ENCODE measurements around the gene PLCD4.

Gene PLCD4

DNA sequence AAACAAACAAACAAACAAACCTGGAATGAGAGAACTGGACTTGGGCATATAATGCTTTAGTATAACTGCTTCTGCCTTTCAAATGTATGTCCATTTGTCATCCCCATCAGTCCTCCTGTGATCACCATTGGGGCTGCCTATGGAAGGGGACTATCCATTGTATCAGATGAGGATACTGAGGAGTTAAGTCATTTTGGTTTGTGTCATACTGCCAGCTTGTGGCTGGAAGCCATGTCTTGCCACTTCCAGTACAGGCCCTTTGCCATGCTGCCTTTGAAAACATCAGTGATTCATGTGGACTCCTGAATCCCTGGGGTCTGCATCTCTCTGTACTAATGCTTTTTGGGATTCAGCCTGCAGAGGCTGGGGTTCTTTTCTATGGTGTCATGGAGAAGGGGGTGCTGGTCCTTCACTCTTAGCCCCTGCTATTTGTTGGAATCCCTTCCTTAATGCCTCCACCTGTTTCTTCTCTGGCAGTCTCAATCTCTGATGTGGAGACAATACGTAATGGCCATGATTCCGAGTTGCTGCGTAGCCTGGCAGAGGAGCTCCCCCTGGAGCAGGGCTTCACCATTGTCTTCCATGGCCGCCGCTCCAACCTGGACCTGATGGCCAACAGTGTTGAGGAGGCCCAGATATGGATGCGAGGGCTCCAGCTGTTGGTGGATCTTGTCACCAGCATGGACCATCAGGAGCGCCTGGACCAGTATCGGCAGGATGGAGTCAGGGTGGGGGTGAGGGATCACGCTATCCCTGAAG lies 10.6 kb downstream of the PLCD4 start:
- TF ChIP-seq, protein P1, sequence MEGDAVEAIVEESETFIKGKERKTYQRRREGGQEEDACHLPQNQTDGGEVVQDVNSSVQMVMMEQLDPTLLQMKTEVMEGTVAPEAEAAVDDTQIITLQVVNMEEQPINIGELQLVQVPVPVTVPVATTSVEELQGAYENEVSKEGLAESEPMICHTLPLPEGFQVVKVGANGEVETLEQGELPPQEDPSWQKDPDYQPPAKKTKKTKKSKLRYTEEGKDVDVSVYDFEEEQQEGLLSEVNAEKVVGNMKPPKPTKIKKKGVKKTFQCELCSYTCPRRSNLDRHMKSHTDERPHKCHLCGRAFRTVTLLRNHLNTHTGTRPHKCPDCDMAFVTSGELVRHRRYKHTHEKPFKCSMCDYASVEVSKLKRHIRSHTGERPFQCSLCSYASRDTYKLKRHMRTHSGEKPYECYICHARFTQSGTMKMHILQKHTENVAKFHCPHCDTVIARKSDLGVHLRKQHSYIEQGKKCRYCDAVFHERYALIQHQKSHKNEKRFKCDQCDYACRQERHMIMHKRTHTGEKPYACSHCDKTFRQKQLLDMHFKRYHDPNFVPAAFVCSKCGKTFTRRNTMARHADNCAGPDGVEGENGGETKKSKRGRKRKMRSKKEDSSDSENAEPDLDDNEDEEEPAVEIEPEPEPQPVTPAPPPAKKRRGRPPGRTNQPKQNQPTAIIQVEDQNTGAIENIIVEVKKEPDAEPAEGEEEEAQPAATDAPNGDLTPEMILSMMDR (IDR thresholded peaks at IDR 0.05; ENCODE audit: borderline replicate concordance, control extremely low read depth, extremely low read depth, insufficient read depth, missing control alignments), result no peak
- in situ Hi-C loops (cut with MboI; ENCODE audit: low sequenced_read_pairs, unreplicated experiment), result no loop called here
- DNase-seq (ENCODE audit: low spot score), result no peak

DNA sequence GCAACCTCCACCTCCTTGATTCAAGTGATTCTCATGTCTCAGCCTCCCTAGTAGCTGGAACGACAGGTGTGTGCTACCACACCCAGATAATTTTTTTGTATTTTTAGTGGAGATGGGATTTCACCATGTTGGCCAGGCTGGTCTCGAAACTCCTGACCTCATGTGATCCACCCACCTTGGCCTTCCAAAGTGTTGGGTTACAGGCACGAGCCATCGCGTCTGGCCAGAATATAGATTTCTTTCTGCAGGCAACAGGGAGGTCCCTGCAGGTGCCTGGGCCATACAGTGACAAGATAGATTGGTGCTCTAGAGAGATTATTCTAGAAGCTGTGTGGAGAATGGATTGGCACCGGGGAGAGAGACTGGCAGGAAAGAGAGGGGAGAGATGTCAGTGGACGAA lies 13.3 kb downstream of the PLCD4 start:
- in situ Hi-C loops (cut with MboI; ENCODE audit: low sequenced_read_pairs, unreplicated experiment), result no loop called here
- TF ChIP-seq, protein P1 (IDR thresholded peaks at IDR 0.05; ENCODE audit: borderline replicate concordance, control extremely low read depth, extremely low read depth, insufficient read depth, missing control alignments), result no peak
- no peak for DNase-seq (ENCODE audit: low spot score)

DNA sequence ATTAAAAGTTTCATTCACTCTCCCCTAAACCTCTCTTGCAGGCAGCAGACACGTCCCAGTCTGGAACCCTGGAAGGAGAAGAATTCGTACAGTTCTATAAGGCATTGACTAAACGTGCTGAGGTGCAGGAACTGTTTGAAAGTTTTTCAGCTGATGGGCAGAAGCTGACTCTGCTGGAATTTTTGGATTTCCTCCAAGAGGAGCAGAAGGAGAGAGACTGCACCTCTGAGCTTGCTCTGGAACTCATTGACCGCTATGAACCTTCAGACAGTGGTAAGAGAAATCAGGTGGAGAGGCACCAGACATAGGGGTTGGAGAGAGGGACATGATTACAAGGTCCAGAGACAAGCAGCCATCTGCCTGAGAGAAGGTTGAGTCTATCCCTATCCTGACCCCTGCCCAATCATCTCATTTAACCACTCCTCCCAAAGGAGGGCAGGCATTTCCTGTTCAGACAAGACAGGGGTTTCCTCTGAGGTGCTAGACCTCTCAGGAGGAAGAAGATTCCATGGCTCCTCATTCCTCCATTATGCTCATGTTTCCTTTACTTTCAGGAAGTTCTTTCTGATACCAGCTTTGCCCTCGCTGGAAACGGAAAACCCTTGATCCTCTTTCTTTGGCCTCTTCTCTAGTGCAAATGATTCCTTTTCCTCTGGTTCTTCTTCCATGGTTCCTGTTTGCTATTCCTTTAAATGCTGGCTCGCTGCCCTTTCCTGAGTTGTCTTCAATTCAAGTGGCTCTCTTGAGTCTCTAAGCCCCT lies 15.1 kb downstream of the PLCD4 start:
- no peak for DNase-seq (ENCODE audit: low spot score)
- in situ Hi-C loops (cut with MboI; ENCODE audit: low sequenced_read_pairs, unreplicated experiment), result no loop called here

DNA sequence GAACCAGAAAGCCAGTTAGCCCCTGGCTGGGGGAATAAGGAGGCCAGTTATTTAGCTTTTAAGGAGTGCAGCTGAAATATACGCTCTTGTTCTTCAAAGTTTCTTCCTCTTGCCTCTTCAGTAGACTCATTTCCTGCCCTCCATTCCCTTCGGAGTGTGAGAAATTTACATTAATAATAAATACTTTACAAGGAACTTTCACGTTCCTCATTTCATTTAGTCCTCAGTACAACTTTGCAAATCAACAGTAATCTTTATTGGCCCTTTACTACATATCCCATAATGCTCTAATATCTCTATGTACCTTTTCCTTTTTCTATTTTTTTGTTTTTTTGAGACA lies 15.6 kb downstream of the PLCD4 start:
- TF ChIP-seq, protein P1 (IDR thresholded peaks at IDR 0.05; ENCODE audit: borderline replicate concordance, control extremely low read depth, extremely low read depth, insufficient read depth, missing control alignments), result no peak
- in situ Hi-C loops (cut with MboI; ENCODE audit: low sequenced_read_pairs, unreplicated experiment), result no loop called here
- DNase-seq (ENCODE audit: low spot score), result no peak

More for the DNA sequence above, 15.1 kb downstream of the PLCD4 start:
- TF ChIP-seq, protein P1 (IDR thresholded peaks at IDR 0.05; ENCODE audit: borderline replicate concordance, control extremely low read depth, extremely low read depth, insufficient read depth, missing control alignments), result no peak

DNA sequence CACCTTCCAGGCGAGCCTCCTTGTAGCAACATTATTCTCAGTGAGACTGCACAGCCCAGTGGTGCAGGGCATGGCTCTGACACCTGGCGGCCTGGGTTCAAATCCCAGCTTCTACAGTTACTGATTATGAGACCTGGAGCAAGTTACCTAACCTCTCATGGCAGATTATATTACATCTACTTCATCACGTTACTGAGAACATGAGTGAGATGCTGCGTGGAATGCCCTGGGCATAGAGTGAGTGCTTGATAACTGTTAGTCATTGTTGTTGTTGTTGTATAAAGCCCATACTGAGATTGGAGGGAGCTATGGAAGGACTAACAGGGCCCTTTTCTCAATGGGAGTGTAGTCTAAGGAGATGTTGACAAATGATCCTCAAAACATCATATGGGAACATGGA lies 18.7 kb downstream of the PLCD4 start:
- TF ChIP-seq, protein P1 (IDR thresholded peaks at IDR 0.05; ENCODE audit: borderline replicate concordance, control extremely low read depth, extremely low read depth, insufficient read depth, missing control alignments), result no peak
- in situ Hi-C loops (cut with MboI; ENCODE audit: low sequenced_read_pairs, unreplicated experiment), result loop anchor here (25.0 kb wide), 1 partner anchor 214 kb away; the partner anchor contains the start of gene VIL1
- DNase-seq (ENCODE audit: low spot score), result no peak

DNA sequence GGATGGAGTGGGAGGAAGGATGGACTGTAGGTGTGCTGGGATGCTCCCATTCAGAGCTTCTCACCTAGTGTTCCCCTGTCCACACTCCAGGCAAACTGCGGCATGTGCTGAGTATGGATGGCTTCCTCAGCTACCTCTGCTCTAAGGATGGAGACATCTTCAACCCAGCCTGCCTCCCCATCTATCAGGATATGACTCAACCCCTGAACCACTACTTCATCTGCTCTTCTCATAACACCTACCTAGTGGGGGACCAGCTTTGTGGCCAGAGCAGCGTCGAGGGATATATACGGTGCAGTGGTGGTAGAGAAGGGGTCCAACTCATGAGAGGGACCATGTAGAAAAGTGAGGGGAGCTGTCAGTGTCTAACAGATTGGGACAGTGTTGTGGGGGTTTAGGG lies 20.2 kb downstream of the PLCD4 start:
- TF ChIP-seq, protein P1 (IDR thresholded peaks at IDR 0.05; ENCODE audit: borderline replicate concordance, control extremely low read depth, extremely low read depth, insufficient read depth, missing control alignments), result no peak
- in situ Hi-C loops (cut with MboI; ENCODE audit: low sequenced_read_pairs, unreplicated experiment), result loop anchor here (25.0 kb wide), 1 partner anchor 216 kb away; the partner anchor contains the start of gene VIL1
- DNase-seq (ENCODE audit: low spot score), result no peak
